Suprapubic skin (tissue), 4 donors: ENCODE results near the gene CAMK1D.

Source experiments
- EP300 ChIP-seq: sonication (generic); formaldehyde crosslinking; IDR thresholded peaks from one replicate; pipeline ENCODE4 v1.6.1; 2017; ENCODE audit warnings: antibody characterized with exemption
- POLR2A ChIP-seq, 2 donors: fragments of 450-650 bp; IDR thresholded peaks; one replicate each; pipeline ENCODE4 v1.6.1; 2017; ENCODE audit warnings: antibody characterized with exemption in 2 of 2, mild to moderate bottlenecking in 2 of 2, moderate library complexity in 2 of 2
- POLR2AphosphoS5 ChIP-seq, 3 donors: sonication (generic); formaldehyde crosslinking; IDR thresholded peaks; one replicate each; pipeline ENCODE4 v1.6.1; 2017; ENCODE audit warnings: antibody characterized with exemption in 3 of 3
- TF ChIP-seq, protein P1 (sequence below), 2 donors: fragments of 200-600 bp in 1 of 2; fragments of 450-650 bp in 1 of 2; sonication (generic) in 1 of 2; IDR thresholded peaks; one replicate each; pipeline ENCODE4 v1.5.1; 2016 to 2019; ENCODE audit warnings: antibody characterized with exemption in 2 of 2, mild to moderate bottlenecking in 1 of 2, moderate library complexity in 1 of 2

- TF ChIP-seq POLR2A (IDR thresholded peaks at IDR 0.05) (no peak), EP300 (no peak), POLR2AphosphoS5 (IDR thresholded peaks at IDR 0.05) (no peak)
- TF ChIP-seq, protein P1, sequence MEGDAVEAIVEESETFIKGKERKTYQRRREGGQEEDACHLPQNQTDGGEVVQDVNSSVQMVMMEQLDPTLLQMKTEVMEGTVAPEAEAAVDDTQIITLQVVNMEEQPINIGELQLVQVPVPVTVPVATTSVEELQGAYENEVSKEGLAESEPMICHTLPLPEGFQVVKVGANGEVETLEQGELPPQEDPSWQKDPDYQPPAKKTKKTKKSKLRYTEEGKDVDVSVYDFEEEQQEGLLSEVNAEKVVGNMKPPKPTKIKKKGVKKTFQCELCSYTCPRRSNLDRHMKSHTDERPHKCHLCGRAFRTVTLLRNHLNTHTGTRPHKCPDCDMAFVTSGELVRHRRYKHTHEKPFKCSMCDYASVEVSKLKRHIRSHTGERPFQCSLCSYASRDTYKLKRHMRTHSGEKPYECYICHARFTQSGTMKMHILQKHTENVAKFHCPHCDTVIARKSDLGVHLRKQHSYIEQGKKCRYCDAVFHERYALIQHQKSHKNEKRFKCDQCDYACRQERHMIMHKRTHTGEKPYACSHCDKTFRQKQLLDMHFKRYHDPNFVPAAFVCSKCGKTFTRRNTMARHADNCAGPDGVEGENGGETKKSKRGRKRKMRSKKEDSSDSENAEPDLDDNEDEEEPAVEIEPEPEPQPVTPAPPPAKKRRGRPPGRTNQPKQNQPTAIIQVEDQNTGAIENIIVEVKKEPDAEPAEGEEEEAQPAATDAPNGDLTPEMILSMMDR (IDR thresholded peaks at IDR 0.05): no peak
Measured at GRCh38 chr10:12625393-12626023, 276.2 kb downstream of the CAMK1D start.
